Left renal pelvis (tissue), 4 donors: ENCODE data around the gene FAM114A1. TPM values are rescaled to one million over a fixed set of nuclear protein-coding genes. Genes with fewer than 3 reads are reported as not detected.

Experiments used
- DNase-seq, 4 donors: peaks; one replicate each; pipeline ENCODE4 v3.0.0-alpha.2; 2013; ENCODE audit warnings: low read depth in 4 of 4, low spot score in 3 of 4
- polyA plus RNA-seq, 4 donors: library from polyadenylated mRNA; unstranded; fragments of 120-200 nt; gene quantifications; one replicate each; pipeline ENCODE4 v1.2.1, GENCODE V29; 2013; ENCODE audit not compliant: insufficient read length in 4 of 4

Gene FAM114A1
- polyA plus RNA-seq, 4 donors: 29.5 to 85.1 (median 38.2) TPM

GRCh38 chr4:38993683-38994082 is 126.1 kb downstream of the FAM114A1 start:
- no peak for DNase-seq

GRCh38 chr4:38994135-38994534 is 126.5 kb downstream of the FAM114A1 start:
- no peak for DNase-seq

Other genes starting within 250 kb of the FAM114A1 start
- gene KLF3, start 203.6 kb upstream of the FAM114A1 start, polyA plus RNA-seq: 10 to 100 TPM; 56.1 to 79.1 (median 72.3) TPM
- gene TLR10, start 84.8 kb upstream of the FAM114A1 start, polyA plus RNA-seq: under 1 TPM; 0.20 to 0.98 (median 0.51) TPM
- 1 to 10 TPM; 3.3 to 8.3 (median 4.6) TPM for gene TLR1, start 63.0 kb upstream of the FAM114A1 start, polyA plus RNA-seq
- gene TLR6, start 11.0 kb upstream of the FAM114A1 start, polyA plus RNA-seq: 1 to 10 TPM in 1 of 4 donors, under 1 TPM in 3; 0.69 to 1.8 (median 0.79) TPM
- gene TMEM156, start 164.6 kb downstream of the FAM114A1 start, polyA plus RNA-seq: 1 to 10 TPM; 1.5 to 4.4 (median 3.4) TPM
- 10 to 100 TPM; 30.1 to 47.1 (median 40.9) TPM for gene KLHL5, start 194.4 kb downstream of the FAM114A1 start, polyA plus RNA-seq